Measurements from ENCODE around the gene HES4.
"Not testable (repeated sequence)": the region's sequence is repeated elsewhere in the genome, so short reads cannot be mapped to it uniquely, and the experiment has no call there.

HES4 gene

GRCh38 chr1:978835-979743 lies 20.8 kb downstream of the HES4 start:
- no peak for DNase-seq

GRCh38 chr1:978069-978834 lies 21.6 kb downstream of the HES4 start:
- DNase-seq = no peak

- not testable (repeated sequence) for DNase-seq
Measured at GRCh38 chr1:976791-977190, 23.1 kb downstream of the HES4 start.

DNA sequence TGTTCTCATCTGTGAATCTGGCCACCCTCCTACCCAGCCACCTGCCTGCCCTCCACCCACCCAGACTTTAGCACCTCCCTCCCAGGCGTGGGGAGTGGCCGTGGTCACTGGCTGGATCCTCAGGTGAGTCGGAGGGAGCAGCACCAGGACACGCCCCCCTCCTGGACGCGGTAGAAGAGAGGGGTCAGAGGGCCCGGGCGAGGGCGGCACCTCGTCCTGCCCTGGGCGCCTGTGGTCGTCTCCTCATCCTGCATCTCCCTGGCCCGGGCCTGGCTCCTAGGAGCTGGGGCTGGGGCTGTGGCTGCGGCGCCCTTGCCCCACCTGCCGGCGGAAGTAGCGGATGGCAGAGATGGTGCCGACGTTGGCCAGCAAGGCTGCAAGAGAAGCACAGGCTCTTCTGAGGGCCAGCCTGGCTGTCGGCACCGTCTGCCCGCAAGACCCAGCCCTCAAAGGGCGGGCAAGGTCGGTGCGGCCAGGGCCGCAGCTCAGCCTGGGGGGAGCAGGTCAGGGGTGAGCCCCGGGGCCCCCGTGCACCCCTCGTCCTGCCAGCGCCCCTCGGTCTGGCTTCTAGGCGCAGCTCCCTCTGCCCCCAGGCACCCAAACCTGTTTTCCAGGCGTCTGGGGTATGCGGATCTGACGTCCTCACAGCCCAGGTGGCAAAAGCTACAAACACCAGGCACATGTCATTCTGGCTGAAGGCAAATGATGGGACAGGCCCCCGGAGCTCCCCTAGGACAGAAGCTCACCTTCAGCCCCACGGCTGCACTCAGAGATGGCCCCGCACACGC lies 23.8 kb downstream of the HES4 start:
- peak in 2 of 4 experiments; percentile 42 to 63 for DNase-seq

DNA sequence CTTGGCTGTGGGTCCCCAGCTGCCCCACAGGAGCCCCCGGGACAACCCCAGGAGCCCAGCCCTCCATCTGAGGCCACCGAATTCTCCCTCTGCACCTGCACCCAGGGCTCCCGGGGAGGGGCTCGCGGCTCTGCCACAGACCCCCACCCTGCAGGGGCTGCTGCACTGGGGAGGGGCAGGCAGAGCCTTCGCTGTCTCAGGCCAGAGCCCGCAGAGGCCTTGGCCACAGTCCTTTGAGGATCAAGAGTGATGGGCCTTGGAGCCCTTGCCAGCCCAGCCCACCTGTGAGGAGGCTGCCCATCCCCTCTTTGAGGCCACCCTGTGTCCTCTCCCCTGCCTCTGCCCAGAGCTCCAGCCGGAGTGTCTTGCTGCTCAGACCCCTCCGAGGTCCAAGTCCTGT lies 24.5 kb downstream of the HES4 start:
- DNase-seq = no peak

GRCh38 chr1:974687-975328 lies 25.1 kb downstream of the HES4 start:
- DNase-seq = no peak

DNA sequence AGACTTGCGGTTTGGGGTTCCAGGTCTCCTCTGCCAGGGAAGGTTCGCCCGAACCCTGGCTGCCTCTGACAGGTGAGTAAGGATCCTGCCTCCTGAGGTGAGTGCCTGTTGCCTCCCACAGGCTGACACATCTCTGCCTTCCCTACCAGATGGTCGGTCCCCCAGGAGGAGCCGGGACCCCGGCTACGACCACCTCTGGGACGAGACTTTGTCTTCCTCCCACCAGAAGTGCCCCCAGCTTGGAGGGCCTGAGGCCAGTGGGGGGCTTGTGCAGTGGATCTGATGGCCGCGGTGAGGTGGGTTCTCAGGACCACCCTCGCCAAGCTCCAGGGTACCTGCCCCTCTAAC lies 25.6 kb downstream of the HES4 start:
- no peak for DNase-seq

DNA sequence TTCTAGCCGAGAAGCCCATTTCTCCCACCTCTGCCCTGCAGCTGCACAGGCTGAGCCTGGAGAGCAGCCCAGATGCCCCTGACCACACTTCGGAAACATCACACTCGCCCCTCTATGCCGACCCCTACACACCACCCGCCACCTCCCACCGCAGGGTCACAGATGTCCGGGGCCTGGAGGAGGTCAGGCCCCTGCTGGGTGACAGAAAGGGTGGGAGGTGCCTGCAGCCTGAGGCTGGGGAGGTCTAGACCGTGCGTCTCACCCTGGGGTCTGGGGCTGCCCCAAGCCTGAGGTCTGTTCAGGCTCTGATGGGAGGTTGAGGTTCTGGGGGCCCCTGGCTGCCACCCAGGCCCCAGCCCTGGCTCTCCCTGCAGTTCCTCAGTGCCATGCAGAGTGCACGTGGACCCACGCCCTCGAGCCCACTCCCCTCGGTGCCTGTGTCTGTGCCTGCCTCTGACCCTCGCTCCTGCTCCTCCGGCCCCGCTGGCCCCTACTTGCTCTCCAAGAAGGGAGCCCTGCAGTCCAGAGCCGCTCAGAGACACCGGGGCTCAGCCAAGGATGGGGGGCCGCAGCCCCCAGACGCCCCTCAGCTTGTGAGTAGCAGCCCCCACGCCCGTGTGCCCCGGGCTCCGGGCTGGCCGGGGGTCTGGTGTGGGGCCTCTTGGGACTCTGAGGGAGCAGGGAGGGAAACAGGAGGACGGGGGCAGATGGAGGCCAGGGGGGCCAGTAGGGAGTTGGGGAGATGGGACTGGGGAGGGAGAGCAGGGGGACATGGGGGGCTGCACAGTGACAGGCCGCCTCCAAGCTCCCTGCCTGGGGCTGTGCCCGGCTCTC lies 26.2 kb downstream of the HES4 start:
- no peak for DNase-seq

GRCh38 chr1:972726-973458 lies 27.0 kb downstream of the HES4 start:
- no peak for DNase-seq

- no peak for DNase-seq
Measured at GRCh38 chr1:971751-972506, 28.0 kb downstream of the HES4 start.

- no peak for DNase-seq
Measured at GRCh38 chr1:970973-971730, 28.7 kb downstream of the HES4 start.

DNA sequence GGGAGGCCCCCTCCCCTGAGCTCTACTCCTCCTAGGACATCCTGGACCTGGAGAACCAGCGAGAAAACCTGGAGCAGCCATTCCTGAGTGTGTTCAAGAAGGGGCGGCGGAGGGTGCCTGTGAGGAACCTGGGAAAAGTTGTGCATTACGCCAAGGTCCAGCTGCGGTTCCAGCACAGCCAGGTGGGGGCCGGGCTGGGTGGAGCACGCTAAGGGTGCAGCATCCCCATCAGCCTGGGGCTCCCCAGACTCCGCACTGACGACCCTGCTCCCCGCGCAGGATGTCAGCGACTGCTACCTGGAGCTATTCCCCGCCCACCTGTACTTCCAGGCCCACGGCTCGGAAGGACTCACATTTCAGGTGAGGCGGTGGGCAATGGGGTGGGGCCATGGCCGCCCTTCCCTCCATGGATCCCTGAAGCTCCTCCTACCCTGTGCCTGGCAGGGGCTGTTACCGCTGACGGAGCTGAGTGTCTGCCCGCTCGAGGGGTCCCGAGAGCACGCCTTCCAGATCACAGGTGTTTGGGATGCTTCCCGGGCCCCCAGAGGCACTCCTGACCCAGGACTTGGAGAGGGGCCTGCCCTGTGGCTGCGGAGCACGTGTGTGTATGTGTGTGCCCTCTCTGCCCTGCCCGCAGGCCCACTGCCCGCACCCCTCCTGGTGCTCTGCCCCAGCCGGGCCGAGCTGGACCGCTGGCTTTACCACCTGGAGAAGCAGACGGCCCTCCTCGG lies 29.5 kb downstream of the HES4 start:
- no peak for DNase-seq

- DNase-seq = no peak
Measured at GRCh38 chr1:969260-969855, 30.5 kb downstream of the HES4 start.

DNA sequence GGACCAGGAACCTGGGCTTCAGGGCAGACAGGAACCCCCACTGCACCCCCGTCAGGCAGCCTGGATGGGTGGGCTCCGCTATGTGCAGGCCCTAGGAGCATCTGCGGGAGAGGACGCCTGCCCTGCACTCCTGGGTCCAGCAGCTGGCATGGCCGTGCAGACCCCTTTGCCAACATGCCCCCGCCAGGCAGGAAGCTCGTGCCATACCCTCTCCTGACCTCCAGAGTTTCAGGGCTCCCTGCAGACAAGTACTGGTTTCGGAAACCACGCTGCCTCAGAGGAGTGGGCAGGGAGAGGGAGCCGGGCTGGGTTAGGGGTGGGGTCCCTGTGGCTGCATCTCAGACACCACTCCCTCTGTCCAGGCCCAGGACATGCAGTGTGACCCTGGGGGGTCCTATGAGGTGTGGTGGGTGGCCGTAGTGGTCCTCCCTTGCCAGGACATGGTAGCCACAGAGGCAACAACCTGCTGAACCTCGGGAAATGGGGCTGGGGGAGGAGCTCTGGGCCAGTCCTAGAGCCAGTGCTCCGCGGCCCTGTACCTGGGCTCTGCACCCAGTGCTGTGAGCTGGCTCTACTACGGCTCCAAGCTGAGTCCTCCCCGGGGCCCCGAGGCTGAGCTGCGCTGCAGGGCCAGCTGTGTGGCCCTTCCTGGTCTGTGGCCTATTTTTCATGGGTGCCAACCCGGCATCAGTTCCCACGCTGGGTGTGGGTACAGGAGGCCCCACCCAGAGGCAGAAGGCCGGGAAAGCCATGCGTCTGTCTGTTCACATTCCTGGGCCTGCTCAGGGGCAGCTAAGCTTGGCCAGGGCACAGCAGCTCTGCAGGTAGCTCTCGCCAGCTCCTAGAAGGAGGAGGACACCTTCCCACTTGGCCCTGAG lies 32.2 kb downstream of the HES4 start:
- DNase-seq = no peak

GRCh38 chr1:966704-967300 lies 33.1 kb downstream of the HES4 start:
- peak; percentile 57 to 80 (median 66) for DNase-seq

- DNase-seq = no peak
Measured at GRCh38 chr1:966135-966703, 33.7 kb downstream of the HES4 start, which contains the start of gene PLEKHN1. PLEKHN1 (plus strand) TSS chr1:966482; CDS start chr1:966532, 50 bp downstream.
